PC-9 (cell line): ENCODE measurements around the gene INPP4A. TPM values are rescaled to one million over a fixed set of nuclear protein-coding genes. Genes with fewer than 3 reads are reported as not detected.

Experiments
- BruUV-seq: library from RNA; stranded (reverse); fragments of 400-500 nt; replicated peaks from 2 replicates; lab custom pipeline; 2021; lab: Mats Ljungman, UMichigan
- CTCF ChIA-PET: fragments of 300-600 bp; sonication (Branson Sonifier 250); formaldehyde crosslinking; loops from one replicate; lab custom pipeline; 2022; ENCODE audit warnings: antibody characterized with exemption; lab: Charles Lee
- POLR2A ChIA-PET: fragments of 300-600 bp; sonication (Branson Sonifier 250); formaldehyde crosslinking; loops from one replicate; lab custom pipeline; 2022; ENCODE audit warnings: antibody characterized with exemption; ENCODE audit not compliant: unreplicated experiment; lab: Charles Lee
- DNase-seq, 2 experiments: peaks; one replicate each; pipeline versions ENCODE4 v3.0.0 to v3.0.0-alpha.2; 2015 to 2022; ENCODE audit warnings: mixed read lengths in 1 of 2
- H2AFZ ChIP-seq: fragments of 200-600 bp; sonication (generic); 2 replicates; pipeline ENCODE4 v1.8.1; 2017; ENCODE audit warnings: antibody characterized with exemption
- H3F3A ChIP-seq: fragments of 200-600 bp; sonication (generic); 2 replicates; pipeline ENCODE4 v1.8.1; 2017; ENCODE audit warnings: antibody characterized with exemption, mild to moderate bottlenecking, low read depth; ENCODE audit not compliant: insufficient read depth
- H3K27ac ChIP-seq: fragments of 200-600 bp; sonication (generic); 2 replicates; pipeline ENCODE4 v1.6.1; 2016; ENCODE audit warnings: mixed run types
- H3K27me3 ChIP-seq: fragments of 200-600 bp; sonication (generic); 2 replicates; pipeline ENCODE4 v1.6.1; 2016; ENCODE audit warnings: low read depth, mixed run types; ENCODE audit not compliant: insufficient read depth
- H3K36me3 ChIP-seq: fragments of 200-600 bp; sonication (generic); 2 replicates; pipeline ENCODE4 v1.6.1; 2016; ENCODE audit warnings: low read depth, mixed run types
- H3K4me1 ChIP-seq: fragments of 200-600 bp; sonication (generic); replicated peaks from 2 replicates; pipeline ENCODE4 v1.6.1; 2016; ENCODE audit warnings: mixed run types; ENCODE audit not compliant: insufficient read depth
- H3K4me2 ChIP-seq: fragments of 200-600 bp; sonication (generic); 2 replicates; pipeline ENCODE4 v1.6.1; 2017; ENCODE audit warnings: mixed run types
- H3K4me3 ChIP-seq: fragments of 200-600 bp; sonication (generic); 2 replicates; pipeline ENCODE4 v1.6.1; 2016; ENCODE audit warnings: mixed run types
- H3K79me2 ChIP-seq: fragments of 200-600 bp; sonication (generic); 2 replicates; pipeline ENCODE4 v1.6.1; 2017; ENCODE audit warnings: low read depth, mixed run types
- H3K9me2 ChIP-seq: fragments of 200-600 bp; sonication (generic); 2 replicates; pipeline ENCODE4 v1.8.1; 2017; ENCODE audit warnings: mild to moderate bottlenecking; ENCODE audit not compliant: insufficient read depth
- H3K9me3 ChIP-seq: fragments of 200-600 bp; sonication (generic); 2 replicates; pipeline ENCODE4 v1.8.1; 2016; ENCODE audit warnings: low read depth; ENCODE audit not compliant: insufficient read depth
- H4K20me1 ChIP-seq: fragments of 200-600 bp; sonication (generic); 2 replicates; pipeline ENCODE4 v1.8.1; 2017; ENCODE audit not compliant: insufficient read depth
- EZH2 ChIP-seq: fragments of 200-600 bp; sonication (generic); IDR thresholded peaks from 2 replicates; pipeline ENCODE4 v1.8.0; 2017; ENCODE audit warnings: antibody characterized with exemption, low read depth
- intact Hi-C: fragments of 100-400 bp; cut with micrococcal nuclease; formaldehyde crosslinking; loops from one replicate; pipeline ENCODE4 v1.10.0; 2022; ENCODE audit not compliant: unreplicated experiment
- total RNA-seq: library from RNA; stranded (reverse); gene quantifications from 2 replicates; pipeline ENCODE4 v1.2.3, GENCODE V29; 2021
- TF ChIP-seq, protein P1 (sequence below): fragments of 200-600 bp; sonication (generic); conservative IDR thresholded peaks from 2 replicates; pipeline ENCODE4 v1.6.1; 2017; ENCODE audit warnings: mixed run types, antibody characterized with exemption, mild to moderate bottlenecking, moderate library complexity

The INPP4A gene
- total RNA-seq, 1 experiment from 2014 or later: 52.9 TPM

GRCh38 chr2:98556344-98557033 is 111.8 kb downstream of the INPP4A start:
- Histone ChIP-seq H3K4me2 (no peak overlapping the region), H3K36me3 (no peaks in the 10 kb centered on the region; the same call in 1 of the 2 replicates), H3K9me2 (no peaks in the 10 kb centered on the region), H4K20me1 (no peaks in the 10 kb centered on the region), H2AFZ (no peak overlapping the region), H3K4me1 (no peaks in the 10 kb centered on the region), H3K4me3 (no peak overlapping the region), H3K9me3 (no peaks in the 10 kb centered on the region), H3K27ac (no peak overlapping the region), H3F3A (no peaks in the 10 kb centered on the region), H3K27me3 (no peaks in the 10 kb centered on the region), H3K79me2 (no peaks in the 10 kb centered on the region)
- intact Hi-C loops: no loop called here
- CTCF ChIA-PET: no interaction called here
- TF ChIP-seq, protein P1, sequence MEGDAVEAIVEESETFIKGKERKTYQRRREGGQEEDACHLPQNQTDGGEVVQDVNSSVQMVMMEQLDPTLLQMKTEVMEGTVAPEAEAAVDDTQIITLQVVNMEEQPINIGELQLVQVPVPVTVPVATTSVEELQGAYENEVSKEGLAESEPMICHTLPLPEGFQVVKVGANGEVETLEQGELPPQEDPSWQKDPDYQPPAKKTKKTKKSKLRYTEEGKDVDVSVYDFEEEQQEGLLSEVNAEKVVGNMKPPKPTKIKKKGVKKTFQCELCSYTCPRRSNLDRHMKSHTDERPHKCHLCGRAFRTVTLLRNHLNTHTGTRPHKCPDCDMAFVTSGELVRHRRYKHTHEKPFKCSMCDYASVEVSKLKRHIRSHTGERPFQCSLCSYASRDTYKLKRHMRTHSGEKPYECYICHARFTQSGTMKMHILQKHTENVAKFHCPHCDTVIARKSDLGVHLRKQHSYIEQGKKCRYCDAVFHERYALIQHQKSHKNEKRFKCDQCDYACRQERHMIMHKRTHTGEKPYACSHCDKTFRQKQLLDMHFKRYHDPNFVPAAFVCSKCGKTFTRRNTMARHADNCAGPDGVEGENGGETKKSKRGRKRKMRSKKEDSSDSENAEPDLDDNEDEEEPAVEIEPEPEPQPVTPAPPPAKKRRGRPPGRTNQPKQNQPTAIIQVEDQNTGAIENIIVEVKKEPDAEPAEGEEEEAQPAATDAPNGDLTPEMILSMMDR: no peak
- no peak for TF ChIP-seq EZH2
- no peak for DNase-seq
- BruUV-seq: no TSS peak
- POLR2A ChIA-PET: no interaction called here

DNA sequence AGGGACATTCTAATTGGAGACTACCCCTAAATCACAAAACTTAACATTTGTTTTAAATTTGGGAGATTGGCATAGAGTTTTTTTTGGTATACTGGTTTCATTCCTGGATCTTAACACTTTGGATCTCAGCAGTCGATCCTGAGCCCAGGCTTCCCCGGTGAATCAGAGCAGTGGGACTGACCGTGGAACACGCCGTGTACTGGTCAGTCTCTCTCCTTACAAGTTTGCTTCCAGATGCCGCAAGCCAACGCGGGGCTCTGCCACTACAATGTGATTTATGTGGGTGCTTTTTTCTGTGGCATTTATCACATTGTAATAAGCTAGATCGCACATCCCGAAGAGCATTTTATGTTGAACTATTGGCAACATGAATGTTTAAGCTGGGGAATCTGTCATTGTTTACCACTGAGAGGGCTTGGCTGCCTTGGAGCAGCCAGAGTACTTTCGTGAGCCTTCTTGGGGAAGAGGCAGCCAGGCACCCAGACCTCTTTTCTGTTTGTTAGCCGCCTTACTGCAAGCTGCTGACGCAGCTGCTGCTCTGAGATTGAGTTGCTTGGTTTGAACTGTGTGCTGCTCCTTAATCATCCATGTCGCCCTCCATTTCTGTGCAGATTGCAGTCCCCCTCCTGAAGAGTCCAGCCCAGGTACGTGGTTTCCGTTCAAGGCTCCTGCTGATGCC is 114.3 kb downstream of the INPP4A start:
- ChIA-PET CTCF (interaction anchor here (1.1 to 1.4 kb wide), 2 partner anchors 79 to 90 kb away, joined by 4 read pairs; no protein-coding TSS in a partner anchor), POLR2A (no interaction called here)
- Histone ChIP-seq H3K9me2 (no peaks in the 10 kb centered on the region), H2AFZ (no peak overlapping the region), H4K20me1 (no peaks in the 10 kb centered on the region), H3K27ac (no peak overlapping the region), H3K4me3 (no peak overlapping the region), H3K9me3 (no peaks in the 10 kb centered on the region), H3K27me3 (no peaks in the 10 kb centered on the region), H3K4me2 (no peak overlapping the region), H3K79me2 (no peaks in the 10 kb centered on the region), H3F3A (no peaks in the 10 kb centered on the region), H3K36me3 (no peaks in the 10 kb centered on the region; the same call in 1 of the 2 replicates), H3K4me1 (no peaks in the 10 kb centered on the region)
- no TSS peak for BruUV-seq
- DNase-seq: no peak
- intact Hi-C loops: no loop called here
- no peak for TF ChIP-seq EZH2
- TF ChIP-seq, protein P1: no peak

DNA sequence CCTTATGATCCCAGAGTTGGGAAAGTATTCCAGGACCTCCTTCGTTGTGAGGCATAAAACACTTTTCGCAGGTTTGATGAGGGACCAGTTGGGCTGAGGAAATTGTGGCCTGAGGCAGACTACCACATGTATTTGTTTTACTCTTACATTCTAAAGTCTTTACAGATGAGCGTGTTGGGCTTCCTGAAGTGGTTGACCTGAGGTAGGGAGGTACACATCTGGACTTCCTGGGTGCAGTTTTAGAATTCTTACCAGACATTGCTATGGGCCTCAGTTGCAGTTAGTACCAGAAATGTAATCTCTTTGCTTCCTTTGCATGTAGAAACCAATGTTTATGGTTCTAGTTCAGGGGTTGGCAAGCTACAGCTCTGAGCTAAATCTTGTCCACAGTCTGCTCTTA is 114.9 kb downstream of the INPP4A start:
- Histone ChIP-seq H3K9me3 (no peaks in the 10 kb centered on the region), H3K36me3 (no peaks in the 10 kb centered on the region), H3K4me3 (no peak overlapping the region), H3K9me2 (no peaks in the 10 kb centered on the region), H3K79me2 (no peaks in the 10 kb centered on the region), H3K27ac (no peak overlapping the region), H4K20me1 (no peaks in the 10 kb centered on the region), H3K27me3 (no peaks in the 10 kb centered on the region), H3K4me1 (no peaks in the 10 kb centered on the region), H3F3A (no peaks in the 10 kb centered on the region), H3K4me2 (no peak overlapping the region), H2AFZ (no peak overlapping the region)
- intact Hi-C loops: no loop called here
- no TSS peak for BruUV-seq
- DNase-seq: no peak
- ChIA-PET CTCF (interaction anchor here (0.5 to 1.4 kb wide), 4 partner anchors 17 to 131 kb away, joined by 3 to 4 read pairs (median 4); no protein-coding TSS in a partner anchor), POLR2A (interaction anchor here (0.6 kb wide), 2 partner anchors 74 to 91 kb away, joined by 6 read pairs; no protein-coding TSS in a partner anchor)
- TF ChIP-seq EZH2: no peak
- TF ChIP-seq, protein P1: no peak
